Fibroblast of skin of back (primary cell): ENCODE measurements around the gene SCAI.
A peak's percentile ranks its signal among the peaks of the same experiment; 100 is the strongest.
"Not testable (repeated sequence)": the region's sequence is repeated elsewhere in the genome, so short reads cannot be mapped to it uniquely, and the experiment has no call there.

Source experiments
- DNase-seq: peaks from one replicate; pipeline ENCODE4 v3.0.0-alpha.2; 2013

SCAI gene

DNA sequence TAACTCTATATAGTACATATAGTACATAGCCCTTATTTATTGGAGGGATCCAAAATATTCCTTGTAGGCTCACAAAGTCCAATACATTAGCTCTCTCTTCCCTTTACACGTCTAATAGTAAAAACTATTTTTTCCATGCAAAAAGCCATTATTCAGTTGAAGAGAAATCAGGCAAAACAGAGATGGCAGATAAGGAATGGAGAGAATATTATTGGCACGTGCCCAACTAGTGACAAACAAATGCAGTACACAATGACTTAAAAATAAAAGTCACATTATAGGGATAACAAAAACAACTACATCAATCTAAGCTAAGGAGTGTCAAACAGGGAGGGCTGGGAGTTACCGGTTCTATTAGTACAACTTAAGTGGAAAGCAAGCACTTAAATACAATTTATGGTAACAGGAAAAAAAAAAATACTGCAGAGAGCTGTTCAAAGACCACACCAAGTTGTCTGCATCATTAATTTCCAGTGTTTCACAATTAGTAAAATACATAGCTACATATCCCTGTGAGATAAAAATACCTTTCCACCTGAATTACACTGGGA lies 4.1 kb upstream of the SCAI start:
- no peak for DNase-seq

DNA sequence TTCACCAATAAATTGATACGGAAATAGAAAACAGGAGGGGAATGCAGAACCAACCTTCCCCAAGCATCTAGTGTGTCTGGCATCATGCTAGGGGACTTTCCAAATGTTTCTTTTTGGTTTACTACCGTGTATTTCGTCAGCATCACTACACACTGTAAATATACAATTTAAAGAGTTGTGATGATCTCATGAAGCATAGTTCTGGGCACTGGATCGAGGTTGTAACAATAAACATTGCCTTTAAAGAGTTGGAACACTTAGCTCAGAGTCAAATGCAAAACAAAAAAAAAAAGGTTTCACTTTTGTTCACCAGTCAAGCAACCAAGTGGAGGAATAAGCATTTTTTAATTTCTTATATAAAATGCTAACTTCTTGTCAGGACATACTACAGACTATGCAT lies 2.9 kb upstream of the SCAI start:
- no peak for DNase-seq

GRCh38 chr9:125145425-125145824 lies 2.1 kb upstream of the SCAI start:
- no peak for DNase-seq

DNA sequence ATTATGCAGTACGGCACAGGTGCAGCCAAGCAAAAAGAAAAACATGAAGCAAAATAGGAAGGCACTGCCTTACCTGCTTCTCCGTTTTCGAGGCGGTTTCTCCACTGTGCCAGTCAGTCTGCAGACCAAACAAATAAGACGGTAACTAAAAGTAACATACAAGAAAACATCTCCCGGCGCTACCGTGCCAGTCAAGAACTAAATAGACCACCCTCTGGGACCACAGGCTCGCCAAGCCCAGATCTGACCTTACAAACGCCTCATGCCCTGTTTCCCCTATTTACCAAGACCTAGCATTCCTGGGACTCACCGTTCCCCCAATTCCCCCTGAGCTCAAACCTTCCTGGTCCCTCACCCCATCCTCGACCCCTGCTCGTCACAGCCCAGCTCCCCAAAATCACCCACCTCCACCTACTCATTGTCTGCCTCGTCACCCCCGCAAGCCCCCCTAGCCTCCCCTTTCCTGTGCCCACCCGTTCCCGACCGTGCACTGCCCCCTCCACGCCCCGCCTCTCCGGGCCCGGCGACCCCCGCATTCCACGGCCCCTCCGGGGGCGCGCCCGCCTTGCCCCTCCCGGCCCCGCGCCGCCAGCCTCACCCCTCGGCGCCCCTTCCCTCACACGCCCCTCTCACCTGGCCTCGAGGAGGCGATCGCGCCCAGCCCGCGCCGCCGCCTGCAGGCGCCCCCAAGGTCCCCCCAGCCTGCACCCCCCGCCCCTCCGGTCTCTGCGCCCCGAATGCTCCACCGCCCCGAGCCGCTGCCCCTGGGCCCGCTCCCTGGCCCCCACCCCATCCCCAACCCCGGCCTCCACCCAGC lies 560 bp downstream of the SCAI start:
- no peak for DNase-seq

DNA sequence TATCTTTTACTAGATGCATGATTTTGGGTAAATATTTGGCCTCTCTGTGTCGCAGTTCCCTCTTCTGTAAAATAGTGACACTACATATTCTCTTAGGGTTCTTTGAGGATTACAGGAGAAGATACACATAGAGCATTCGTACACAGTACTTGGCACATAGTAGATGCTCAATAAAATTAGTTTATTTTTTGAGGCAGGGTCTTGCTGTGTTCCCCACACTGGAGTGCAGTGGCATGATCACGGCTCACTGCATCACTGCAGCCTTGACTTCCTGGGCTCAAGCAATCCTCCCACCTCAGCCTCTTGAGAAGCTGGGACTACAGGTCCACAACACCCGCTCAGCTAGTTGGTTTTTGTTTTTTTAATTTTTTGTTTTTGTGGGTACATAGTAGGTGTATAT lies 1.6 kb downstream of the SCAI start:
- no peak for DNase-seq

DNA sequence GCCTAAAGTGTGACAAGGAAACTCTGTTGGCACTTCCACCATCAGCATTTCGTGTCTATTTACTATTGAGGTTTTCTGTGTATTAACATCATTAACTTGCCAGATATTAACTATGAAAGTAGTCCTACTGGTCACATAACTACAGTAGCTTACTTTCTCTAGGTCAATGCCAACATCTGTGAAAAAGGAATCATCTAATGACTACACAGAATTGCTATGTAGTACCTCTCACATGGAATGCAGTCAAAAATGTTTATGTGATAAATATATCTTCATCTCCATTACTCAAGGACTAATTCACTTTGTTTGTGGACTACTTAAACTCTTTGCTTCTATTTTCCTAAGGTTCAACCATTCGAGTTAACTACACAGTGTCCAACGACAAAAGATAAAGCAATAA lies 2.1 kb downstream of the SCAI start:
- DNase-seq: no peak

DNA sequence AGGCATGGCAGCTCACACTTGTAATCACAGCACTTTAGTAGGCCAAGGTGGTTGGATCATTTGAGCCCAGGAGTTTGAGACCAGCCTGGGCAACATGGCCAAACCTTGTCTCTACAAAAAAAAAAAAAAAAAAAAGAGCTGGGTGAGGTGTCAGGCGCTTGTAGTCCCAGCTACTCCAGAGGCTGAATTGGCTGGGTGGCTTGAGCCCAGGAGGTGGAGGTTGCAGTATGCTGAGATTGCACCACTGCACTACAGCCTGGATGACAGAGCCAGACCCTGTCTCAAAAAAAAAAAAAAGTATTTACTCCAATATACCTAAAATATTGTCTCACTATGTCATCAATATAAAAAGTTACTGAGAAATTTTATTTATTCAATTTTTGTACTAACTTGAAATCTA lies 2.8 kb downstream of the SCAI start:
- DNase-seq: no peak

DNA sequence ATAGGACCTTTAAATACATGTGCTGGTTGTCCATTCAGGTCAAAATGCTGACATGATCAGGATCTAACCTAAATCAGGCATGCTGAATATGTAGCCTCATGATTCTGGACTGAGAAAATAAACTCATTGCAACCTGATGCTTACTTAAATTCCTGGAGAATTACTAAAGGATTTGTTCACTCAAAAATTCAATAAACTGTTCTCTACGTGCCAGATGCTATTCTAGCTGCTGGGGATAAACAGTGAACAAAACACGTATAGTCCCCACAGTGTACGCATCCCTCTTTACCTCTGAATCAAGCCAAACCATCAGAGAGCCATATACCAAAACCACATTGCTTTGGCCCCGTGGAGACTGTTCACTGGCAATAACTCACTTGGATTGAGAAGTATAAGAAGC lies 6.1 kb downstream of the SCAI start:
- DNase-seq: peak; percentile 52

DNA sequence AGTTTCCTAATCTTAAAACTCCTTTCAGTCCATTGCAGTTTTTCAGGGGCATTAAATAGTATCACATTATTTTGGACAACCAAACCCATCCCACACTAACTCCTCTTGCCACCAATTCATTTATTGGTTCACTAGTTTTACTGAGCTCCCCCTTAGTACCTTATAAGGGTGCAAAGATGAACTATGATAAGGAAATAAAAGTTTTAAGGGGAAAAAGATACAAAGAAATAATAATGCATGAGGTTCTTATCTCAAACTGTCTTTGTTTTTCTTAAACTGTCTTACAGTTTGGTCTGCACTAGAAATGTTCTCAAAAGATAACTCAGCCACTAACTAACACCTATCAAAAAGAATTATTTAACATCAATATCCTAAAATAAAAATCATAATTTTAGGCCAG lies 8.4 kb downstream of the SCAI start:
- no peak for DNase-seq

DNA sequence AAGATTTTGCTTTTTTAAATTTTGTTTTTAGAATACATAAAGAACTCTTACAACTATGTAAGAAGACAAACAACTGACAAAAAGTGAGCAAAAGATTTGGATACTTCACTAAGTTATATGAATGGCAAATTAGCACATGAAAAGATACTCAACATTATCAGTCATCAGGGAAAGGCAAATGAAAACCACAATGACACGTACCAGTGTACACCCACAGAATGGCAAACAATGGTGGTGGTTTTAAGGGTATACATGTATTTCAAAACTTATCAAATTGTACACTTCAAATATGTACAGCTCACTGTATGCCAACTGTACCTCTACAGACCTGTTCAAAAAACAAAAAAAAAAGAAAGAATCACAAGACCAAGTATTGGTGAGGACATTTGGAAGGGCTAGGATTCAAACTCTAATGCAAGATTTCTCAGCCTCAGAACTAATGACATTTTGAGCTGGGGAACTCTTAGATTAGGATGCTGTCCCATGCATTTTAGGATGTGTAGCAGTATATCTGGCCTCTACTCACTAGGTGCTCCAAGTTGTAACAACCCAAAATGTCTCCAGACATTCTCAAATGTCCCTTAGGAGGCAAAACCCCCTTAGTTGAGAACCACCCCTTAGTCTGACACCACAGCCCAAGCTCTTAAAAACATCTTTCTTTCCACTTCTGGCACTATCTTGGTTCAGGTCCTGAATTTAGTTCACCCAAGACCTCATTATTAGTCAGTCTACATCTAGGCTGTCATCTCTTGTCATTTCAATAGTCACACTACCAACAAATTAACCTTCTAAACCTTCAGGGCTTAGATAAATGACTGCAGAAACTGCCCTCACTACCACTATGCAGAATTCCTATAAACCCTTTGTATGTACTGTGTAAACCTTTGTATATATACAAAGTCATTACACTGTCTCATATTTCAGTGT lies 9.7 kb downstream of the SCAI start:
- DNase-seq: no peak

DNA sequence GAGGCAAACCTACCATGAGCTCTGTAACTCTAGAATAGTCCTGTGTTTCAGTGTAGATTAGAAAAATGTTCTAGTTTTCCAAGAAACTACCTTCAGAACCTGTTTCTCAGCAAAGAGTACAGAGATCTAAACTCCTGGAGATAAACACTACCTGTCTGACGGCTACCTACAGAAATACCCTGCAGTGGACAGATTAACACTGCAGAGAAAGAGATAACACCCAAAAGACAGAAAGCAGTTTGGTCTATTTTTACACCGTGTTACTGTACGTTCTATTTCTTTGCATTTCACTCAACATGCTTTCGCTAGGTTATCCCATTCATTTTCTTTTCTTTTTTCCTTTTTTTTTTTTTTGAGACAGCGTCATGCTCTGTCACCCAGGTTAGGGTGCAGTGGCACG lies 11.6 kb downstream of the SCAI start:
- DNase-seq: no peak

- peak; percentile 98 for DNase-seq
Measured at GRCh38 chr9:125126019-125126746, 17.1 kb downstream of the SCAI start.

DNA sequence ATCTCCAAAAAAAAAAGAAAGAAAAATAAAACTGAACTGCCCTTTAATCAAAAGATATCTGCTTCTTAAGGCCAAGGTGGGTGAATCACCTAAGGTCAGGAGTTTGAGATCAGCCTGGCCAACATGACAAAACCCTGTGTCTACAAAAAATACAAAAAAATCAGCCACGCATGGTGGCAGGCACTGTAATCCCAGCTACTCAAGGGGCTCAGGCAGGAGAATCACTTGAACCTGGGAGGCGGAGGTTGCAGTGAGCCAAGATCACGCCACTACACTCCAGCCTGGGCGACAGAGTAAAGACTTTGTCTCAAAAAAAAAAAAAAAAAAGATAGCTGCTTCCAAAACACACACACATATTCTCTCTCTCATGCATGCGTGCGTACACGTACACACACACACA lies 17.8 kb downstream of the SCAI start:
- no peak for DNase-seq

- DNase-seq: no peak
Measured at GRCh38 chr9:125121146-125121545, 22.2 kb downstream of the SCAI start.

- DNase-seq: peak; percentile 43
Measured at GRCh38 chr9:125119643-125120286, 23.6 kb downstream of the SCAI start.

DNA sequence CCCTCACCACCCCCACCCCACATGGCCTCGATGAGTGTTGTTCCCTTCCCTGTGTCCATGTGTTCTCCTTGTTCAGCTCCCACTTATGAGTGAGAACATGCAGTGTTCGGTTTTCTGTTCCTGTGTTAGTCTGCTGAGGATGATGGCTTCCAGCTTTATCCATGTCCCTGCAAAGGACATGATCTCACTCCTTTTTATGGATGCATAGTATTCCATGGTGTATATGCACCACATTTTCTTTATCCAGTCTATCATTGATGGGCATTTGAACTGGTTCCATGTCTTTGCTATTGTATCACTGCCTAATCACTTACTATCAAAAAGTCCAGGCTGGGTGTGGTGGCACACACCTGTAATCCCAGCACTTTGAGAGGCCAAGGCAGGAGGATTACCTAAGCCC lies 24.6 kb downstream of the SCAI start:
- DNase-seq: not testable (repeated sequence)

DNA sequence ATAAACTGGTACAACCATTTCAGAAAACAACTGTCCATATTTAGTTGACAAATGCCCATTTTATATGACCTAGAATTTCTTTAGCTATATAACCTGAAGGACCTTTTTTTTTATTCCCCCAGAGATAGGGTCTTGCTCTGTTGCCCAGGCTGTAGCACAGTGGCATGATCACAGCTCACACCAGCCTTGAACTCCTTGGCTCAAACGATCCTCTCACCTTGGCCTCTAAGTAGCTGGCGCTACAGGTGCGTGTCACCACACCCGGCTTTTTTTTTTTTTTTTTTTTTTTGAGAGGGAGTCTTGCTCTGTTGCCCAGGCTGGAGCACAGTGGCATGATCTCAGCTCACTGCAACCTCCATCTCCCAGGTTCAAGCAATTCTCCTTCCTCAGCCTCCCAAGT lies 28.8 kb downstream of the SCAI start:
- DNase-seq: not testable (repeated sequence)

DNA sequence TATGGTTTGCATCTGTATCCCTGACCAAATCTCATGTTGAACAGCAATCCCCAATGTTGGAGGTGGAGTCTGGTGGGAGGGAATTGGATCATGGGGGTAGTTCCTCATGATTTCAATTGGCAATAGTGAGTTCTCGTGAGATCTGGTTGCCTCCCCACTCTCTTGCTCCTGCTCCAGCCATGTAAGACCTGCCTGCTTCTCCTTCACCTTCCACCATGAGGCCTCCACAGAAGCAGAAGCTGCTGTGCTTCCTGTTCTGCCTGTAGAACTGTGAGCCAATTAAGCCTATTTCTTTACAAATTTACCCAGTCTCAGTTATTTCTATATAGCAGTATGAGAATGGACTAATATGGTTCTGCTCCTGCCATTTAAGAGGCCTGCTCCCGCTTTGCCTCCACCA lies 32.9 kb downstream of the SCAI start:
- no peak for DNase-seq

DNA sequence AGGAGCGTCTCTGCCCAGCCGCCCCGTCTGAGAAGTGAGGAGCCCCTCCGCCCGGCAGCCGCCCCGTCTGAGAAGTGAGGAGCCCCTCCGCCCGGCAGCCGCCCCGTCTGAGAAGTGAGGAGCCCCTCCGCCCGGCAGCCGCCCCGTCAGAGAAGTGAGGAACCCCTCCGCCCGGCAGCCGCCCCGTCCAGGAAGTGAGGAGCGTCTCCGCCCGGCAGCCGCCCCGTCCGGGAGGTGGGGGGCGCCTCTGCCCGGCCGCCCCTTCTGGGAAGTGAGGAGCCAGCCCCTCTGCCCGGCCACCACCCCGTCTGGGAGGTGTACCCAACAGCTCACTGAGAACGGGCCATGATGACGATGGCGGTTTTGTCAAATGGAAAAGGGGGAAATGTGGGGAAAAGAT lies 34.8 kb downstream of the SCAI start:
- not testable (repeated sequence) for DNase-seq

- DNase-seq: peak; percentile 43
Measured at GRCh38 chr9:125106285-125106893, 36.9 kb downstream of the SCAI start.

- no peak for DNase-seq
Measured at GRCh38 chr9:125103770-125104460, 39.4 kb downstream of the SCAI start.
